ENCODE data around the gene ITPR2. TPM values are rescaled to one million over a fixed set of nuclear protein-coding genes. Genes with fewer than 3 reads are reported as not detected.
"Not testable (repeated sequence)": the region's sequence is repeated elsewhere in the genome, so short reads cannot be mapped to it uniquely, and the experiment has no call there.

ITPR2 gene
- total RNA-seq, 1 experiment from 2014 or later = 17.5 TPM

GRCh38 chr12:26771861-26772260 lies 61.1 kb downstream of the ITPR2 start:
- no peak for DNase-seq (ENCODE audit: low spot score)
- in situ Hi-C loops (cut with HindIII; ENCODE audit: low sequenced_read_pairs) = no loop called here

GRCh38 chr12:26770239-26771070 lies 62.5 kb downstream of the ITPR2 start:
- in situ Hi-C loops (cut with HindIII; ENCODE audit: low sequenced_read_pairs) = no loop called here
- DNase-seq (ENCODE audit: low spot score) = no peak

DNA sequence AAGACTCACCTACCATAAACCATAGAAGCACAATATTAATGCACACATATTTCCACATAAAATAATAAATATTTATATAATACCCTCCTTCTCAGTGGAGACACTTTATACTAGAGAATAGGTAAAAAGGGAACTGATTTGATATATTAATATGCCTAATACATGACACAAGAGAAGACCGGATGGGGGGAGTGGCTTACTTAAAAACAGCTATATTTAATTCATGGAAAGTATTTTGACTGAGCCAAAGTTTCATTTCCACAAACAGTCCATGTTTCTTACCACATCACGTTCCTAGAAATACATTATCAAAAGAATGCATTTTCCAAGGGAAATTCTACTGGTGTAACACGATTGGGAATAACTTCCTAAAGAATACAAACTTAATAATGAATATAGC lies 63.4 kb downstream of the ITPR2 start:
- no peak for DNase-seq (ENCODE audit: low spot score)
- in situ Hi-C loops (cut with HindIII; ENCODE audit: low sequenced_read_pairs) = no loop called here

DNA sequence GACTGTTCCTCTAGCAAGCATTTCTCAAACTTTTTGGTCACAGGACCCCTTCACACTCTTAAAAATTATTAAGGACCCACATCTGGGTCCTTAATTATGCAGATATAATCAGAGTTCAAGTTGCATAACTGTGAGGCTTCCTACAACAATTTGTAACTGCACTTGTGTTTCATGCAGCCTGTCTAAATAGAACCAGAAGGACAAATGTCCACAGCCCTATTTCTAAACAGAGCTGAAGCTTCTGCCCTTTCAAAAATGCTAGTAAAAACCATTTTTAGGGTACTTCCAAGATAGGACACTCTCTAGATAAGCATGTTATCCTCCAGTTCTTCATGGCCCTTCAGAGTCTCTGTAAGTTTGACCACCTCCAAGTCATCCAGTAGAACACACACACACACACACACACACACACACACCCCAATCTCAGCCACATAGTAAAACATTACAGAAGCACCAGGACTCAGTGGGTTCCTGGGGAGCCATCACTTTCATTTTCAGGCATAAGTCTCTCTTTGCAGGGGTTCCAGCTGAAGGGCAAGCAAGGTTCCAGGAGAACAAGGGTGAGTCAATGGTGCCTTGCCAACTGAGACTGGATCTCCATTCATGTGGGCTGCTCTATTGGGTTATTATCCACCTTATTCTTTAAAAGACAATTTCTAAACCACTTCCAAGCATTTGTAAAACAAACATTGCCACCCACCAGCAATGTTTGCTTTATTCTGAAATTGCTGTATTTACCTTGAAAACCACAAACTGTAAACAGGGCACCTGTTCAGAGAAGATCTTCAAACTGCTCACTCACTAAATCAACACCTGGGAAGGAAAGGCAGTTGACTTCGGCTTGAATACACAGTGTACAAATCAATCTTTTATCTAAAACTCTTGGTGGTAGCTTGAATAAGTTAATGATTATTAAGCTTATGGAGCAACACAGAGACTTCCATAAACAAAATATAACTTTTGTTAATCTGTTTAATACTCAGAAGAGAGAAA lies 64.1 kb downstream of the ITPR2 start:
- in situ Hi-C loops (cut with HindIII; ENCODE audit: low sequenced_read_pairs) = no loop called here
- DNase-seq (ENCODE audit: low spot score) = no peak

DNA sequence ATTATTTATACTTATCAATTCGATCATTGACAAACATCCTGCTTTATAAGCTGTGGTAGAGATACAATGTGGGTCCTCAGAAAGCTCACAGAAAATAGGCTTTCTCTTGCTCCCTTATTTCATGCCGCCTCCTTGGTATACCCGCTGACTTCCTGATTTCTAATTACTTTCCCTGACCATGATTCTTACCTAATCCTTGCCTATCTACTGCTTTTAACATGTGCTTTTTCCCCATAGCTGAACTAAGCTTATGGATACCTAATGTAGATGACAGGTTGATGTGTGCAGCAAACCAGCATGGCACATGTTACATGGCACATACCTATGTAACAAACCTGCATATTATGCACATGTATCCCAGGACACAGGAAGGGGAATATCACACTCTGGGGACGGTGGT lies 65.1 kb downstream of the ITPR2 start:
- DNase-seq (ENCODE audit: low spot score) = no peak

DNA sequence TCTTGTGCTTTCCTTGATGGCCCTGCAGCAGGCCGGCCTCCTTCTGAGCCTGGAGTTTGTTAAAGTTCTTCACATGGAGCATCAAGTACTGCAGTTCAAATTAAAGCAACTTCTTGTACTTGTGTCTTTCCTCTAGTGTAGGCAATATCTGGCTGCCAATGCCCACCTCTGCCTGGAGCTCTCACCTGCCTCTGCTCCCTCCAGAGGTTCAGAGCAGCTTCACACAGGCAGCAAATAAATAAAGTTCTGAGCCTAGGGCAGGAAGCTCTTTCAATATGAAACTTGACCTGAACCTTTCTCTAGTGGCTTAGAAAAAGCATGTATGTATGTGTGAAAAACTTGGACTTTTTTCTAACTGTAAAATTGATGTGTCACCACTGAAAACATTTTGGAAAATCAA lies 65.9 kb downstream of the ITPR2 start:
- in situ Hi-C loops (cut with HindIII; ENCODE audit: low sequenced_read_pairs) = no loop called here
- DNase-seq (ENCODE audit: low spot score) = no peak

More for the DNA sequence above, 65.1 kb downstream of the ITPR2 start:
- in situ Hi-C loops (cut with HindIII; ENCODE audit: low sequenced_read_pairs) = no loop called here

- in situ Hi-C loops (cut with HindIII; ENCODE audit: low sequenced_read_pairs) = no loop called here
- no peak for DNase-seq (ENCODE audit: low spot score)
These were observed 70.8 kb downstream of the ITPR2 start for GRCh38 chr12:26762186-26762585.

DNA sequence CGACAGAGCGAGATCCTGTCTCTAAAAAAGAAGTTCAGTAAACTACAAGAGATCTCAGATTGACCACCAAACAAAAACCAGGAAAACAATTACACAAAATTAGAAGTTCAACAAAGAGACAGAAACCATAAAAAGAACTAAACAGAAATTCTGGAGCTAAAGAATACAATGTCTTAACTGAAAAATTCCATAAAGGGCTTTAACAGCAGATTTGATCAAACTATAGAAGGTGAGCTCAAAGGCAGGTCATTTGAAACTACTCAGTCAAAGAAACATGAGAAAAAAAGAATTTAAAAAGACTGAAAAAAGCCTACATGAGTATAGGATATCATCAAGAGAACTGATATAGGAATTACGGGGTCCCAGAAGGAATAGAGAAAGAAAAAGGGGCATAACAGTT lies 71.2 kb downstream of the ITPR2 start:
- in situ Hi-C loops (cut with HindIII; ENCODE audit: low sequenced_read_pairs) = no loop called here
- no peak for DNase-seq (ENCODE audit: low spot score)

DNA sequence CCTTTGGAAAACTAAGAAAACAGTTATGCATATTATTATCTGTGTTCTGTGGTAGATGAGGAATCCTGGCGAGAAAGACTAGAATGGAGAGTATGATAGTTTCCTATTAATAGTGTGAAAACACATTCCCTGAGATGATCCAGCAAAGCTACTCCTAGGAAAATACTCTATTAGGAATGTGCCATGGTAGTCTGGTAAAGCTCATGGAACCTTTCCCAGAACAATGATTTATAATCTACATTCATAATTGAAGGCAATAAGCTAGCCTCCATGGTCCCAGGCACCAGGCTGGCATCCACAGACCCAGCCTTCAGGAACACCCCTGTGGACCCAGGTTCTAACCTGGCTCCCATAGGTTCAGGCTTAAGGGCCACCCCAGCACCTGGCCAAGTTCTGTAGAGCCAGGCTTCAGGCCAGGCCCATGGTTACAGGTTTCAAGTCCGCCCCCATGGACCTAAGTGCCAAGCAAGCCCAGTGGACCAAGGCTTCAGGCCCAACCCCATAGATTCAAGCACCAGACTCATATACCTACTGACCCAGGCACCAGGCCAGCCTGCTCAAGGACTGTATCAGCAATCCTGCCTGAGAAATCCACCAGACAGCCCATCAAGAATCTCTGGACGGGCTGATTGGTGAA lies 72.2 kb downstream of the ITPR2 start:
- no peak for DNase-seq (ENCODE audit: low spot score)
- in situ Hi-C loops (cut with HindIII; ENCODE audit: low sequenced_read_pairs) = no loop called here

DNA sequence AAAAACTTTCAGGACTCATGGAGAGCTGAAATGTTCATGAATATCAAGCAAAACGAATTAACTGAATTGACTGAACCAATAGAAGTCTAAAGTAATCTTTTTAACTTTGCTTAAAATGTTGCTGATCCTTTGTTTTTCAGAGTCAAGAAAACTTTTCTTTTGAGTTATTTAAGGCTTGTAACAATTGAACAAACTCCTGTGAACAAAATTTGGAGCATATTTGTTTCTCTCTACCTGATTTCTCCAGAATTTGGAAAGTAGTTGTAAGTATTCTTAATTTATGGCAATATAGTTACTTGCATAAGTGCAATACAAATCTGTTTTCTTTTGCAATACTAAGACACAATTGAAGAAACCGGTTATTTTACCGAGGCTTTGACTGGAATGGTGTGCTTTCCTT lies 77.6 kb downstream of the ITPR2 start:
- in situ Hi-C loops (cut with HindIII; ENCODE audit: low sequenced_read_pairs); DNase-seq (ENCODE audit: low spot score): not testable (repeated sequence)

DNA sequence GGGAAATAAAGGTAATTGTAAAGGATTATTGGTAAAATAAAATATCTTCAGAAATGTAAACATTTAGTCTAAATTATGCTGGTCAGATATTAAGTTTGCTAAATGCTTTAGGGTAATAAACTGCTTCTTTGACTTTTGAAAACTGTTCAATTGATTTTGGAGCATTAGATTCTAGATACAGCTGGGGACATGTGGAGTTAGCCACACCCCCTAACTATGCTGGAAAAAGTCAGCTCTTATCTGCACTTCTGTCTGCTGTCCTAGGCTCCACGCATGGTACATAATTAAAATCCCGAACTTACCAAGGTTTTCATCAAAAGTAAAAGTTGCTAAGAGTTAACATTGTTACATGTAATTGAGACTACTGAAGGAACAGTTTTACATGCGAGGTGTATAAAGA lies 78.8 kb downstream of the ITPR2 start:
- in situ Hi-C loops (cut with HindIII; ENCODE audit: low sequenced_read_pairs) = no loop called here
- no peak for DNase-seq (ENCODE audit: low spot score)

GRCh38 chr12:26751179-26751578 lies 81.8 kb downstream of the ITPR2 start:
- no peak for DNase-seq (ENCODE audit: low spot score)
- in situ Hi-C loops (cut with HindIII; ENCODE audit: low sequenced_read_pairs) = no loop called here

DNA sequence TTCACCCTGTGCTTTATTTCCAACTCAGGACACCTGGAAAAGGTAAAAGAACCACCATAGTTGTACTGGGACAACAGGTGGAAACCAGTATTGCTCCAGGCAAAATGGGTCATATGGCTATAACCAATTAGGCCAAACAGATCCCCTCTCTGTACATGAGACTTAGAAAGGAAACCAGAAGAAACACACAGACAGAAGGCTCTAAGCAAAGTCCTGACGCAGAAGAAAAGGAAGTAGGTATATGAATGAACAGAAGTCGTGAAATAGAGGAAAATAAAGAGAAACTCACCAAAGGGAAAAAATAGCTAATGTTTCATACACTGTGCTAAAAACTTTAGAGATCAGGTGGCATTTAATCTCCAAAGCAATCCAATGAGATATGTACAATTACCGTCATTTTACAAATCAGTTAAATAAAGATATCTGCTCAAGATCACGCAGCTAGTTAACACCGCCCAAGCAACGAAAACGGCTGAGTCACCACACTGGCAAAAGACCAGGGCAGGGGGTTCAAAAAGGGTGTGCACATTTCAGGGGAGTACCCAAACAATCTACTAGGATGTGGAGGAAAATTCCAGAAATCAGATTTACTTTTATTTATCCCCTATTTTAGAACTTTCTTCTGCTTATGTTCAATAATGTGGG lies 82.3 kb downstream of the ITPR2 start:
- no peak for DNase-seq (ENCODE audit: low spot score)
- in situ Hi-C loops (cut with HindIII; ENCODE audit: low sequenced_read_pairs) = no loop called here

DNA sequence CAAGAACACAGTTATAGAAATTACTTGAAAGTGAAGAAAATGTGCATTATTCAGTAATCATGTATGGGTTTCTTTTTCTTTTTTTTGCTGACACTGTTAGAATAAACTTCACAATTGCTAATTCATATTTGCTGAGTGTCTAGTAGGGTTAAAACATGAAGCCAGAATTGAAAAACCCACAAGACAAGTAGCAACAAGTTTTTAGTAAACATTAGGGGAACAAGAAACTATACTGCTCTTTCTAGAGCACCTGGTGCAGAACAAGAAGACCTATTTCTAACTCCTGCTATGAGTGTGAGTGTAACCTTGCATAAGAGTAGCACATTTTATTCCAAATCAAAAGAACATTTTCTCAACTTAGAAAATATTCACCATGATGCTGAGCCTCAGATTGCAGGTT lies 83.2 kb downstream of the ITPR2 start:
- in situ Hi-C loops (cut with HindIII; ENCODE audit: low sequenced_read_pairs) = no loop called here
- no peak for DNase-seq (ENCODE audit: low spot score)

DNA sequence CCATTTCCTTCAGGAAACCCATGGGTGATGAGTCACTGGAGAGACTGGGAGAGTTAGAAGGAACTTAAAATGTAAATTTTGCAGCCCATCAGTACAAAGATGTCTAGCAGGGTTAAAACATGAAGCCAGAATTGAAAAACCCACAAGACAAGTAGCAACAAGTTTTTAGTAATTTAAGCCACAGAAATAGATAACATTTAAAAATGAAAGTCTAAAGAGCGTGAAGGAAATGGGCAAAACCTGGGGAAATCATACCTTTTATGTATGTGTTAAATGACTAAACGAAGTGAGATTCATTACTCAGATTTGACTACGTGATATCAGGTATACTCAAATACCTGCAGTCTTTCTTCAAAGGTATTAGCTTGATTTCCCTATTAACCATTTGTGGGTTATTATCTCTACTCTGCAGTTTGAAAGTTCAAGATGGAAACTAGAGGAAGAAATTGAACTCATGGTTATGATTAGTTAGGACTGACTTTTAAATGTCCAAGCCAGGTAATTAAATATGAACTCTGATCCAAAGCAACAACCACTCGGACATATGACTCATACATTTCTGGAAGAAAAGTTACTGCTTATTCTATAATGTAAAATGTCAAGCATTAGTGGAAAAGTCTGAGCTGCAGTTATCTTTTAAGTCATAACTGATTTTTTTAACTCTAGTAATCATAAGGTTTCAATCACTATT lies 84.1 kb downstream of the ITPR2 start:
- in situ Hi-C loops (cut with HindIII; ENCODE audit: low sequenced_read_pairs) = no loop called here
- no peak for DNase-seq (ENCODE audit: low spot score)

- DNase-seq (ENCODE audit: low spot score) = no peak
- in situ Hi-C loops (cut with HindIII; ENCODE audit: low sequenced_read_pairs) = no loop called here
These were observed 84.6 kb downstream of the ITPR2 start for GRCh38 chr12:26748412-26748740.

DNA sequence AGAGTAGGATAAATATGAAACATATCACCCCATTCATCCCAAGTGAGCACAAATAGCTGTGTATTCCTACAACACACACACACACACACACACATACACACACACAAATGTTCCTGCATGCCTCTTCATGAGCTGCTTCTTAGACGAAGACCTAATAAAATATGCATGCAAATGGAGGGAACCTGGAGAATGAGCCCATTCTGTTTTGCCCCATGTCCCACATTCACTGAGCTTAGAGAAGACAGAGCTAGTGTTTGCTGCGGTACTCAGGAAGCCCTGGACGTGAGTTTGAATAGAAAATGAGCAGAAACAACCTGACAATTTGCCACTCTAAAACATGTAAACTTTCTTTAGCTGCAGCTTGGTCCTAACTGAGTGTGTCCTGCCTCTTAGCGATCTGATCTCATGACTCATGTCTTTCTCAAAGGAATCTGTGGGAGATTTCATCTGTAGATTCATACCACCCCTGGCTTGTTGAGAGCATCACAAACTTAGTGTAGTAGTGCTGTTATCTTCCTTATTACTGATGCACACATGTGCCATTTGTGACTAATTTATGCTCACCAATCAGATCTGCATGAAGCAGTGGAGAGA lies 86.8 kb downstream of the ITPR2 start:
- no peak for DNase-seq (ENCODE audit: low spot score)
- in situ Hi-C loops (cut with HindIII; ENCODE audit: low sequenced_read_pairs) = no loop called here

DNA sequence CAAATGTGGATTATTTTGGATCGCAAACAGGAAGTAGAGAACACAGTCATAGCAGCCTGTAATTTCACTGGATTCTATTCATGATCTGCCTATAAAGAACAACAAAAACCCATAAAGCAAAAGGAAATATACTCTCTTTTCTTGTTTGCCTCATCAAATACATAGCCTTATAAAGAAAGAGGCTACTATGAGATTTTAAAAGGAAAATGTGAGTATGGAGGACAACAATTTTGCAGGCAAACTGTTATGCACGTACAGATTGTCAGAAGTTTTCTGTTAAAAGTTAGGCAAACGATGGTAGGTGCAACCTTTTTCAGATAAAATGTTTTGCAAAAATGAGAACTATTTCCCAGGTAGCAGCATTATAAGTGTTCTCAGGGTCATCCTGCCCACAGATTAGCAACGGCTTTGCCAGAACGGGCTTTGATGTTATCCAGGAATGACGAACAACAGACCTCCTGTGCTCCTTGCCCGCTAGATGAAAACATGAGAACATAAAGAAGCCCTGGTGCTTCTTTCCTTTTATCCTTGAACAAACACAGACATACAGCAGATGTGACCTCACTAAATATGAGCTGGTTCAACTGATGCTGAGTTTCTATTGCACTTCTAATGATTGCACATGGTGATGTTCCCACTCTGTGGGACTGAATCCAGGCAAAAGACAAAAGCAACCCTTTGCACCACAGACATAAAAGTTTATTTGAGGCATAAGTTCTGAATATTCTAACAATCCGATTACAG lies 88.1 kb downstream of the ITPR2 start:
- DNase-seq (ENCODE audit: low spot score) = no peak
- in situ Hi-C loops (cut with HindIII; ENCODE audit: low sequenced_read_pairs) = no loop called here
